Measurements from ENCODE around the gene AGAP9.
"Not testable (repeated sequence)": the region's sequence is repeated elsewhere in the genome, so short reads cannot be mapped to it uniquely, and the experiment has no call there.

DNA sequence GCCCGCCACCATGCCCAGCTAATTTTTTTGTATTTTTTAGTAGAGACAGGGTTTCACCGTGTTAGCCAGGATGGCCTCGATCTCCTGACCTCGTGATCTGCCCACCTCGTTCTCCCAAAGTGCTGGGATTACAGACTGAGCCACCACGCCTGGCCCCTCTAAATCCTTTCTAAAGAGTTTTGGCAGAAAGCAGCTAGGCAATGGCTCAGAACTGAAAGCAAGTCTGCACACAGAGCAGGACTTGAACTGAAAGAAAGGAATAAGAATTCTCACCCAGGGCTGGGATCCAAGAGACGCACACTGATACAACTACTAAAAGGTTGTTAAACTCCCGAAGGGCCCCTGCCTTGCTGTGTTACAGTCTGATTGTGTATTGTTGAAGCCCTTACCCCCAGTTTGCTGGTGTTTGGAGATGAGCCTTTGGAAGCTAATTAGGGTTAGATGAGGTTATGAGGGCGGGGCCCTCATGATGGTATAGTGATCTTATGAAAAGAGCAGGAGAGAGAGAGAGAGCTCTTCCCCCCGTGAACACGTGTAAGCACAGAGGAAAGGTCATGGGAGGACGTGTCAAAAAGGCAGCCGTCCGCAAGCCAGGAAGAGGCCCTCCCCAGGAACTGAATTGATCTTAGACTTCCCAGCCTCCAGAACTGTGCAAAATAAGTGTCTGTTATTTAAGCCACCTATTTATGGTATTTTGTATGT lies 58.1 kb downstream of the AGAP9 start:
- TF ChIP-seq, protein P1, sequence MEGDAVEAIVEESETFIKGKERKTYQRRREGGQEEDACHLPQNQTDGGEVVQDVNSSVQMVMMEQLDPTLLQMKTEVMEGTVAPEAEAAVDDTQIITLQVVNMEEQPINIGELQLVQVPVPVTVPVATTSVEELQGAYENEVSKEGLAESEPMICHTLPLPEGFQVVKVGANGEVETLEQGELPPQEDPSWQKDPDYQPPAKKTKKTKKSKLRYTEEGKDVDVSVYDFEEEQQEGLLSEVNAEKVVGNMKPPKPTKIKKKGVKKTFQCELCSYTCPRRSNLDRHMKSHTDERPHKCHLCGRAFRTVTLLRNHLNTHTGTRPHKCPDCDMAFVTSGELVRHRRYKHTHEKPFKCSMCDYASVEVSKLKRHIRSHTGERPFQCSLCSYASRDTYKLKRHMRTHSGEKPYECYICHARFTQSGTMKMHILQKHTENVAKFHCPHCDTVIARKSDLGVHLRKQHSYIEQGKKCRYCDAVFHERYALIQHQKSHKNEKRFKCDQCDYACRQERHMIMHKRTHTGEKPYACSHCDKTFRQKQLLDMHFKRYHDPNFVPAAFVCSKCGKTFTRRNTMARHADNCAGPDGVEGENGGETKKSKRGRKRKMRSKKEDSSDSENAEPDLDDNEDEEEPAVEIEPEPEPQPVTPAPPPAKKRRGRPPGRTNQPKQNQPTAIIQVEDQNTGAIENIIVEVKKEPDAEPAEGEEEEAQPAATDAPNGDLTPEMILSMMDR (IDR thresholded peaks at IDR 0.05; ENCODE audit: control extremely low read depth in 1 of 3, insufficient read depth in 1 of 3, low read depth in 1 of 3, low read length in 3 of 3), result not testable (repeated sequence)
- TF ChIP-seq ZNF274 (IDR thresholded peaks at IDR 0.05; ENCODE audit: borderline replicate concordance, extremely low read depth, low read length), result not testable (repeated sequence)
- TF ChIP-seq, protein P2, sequence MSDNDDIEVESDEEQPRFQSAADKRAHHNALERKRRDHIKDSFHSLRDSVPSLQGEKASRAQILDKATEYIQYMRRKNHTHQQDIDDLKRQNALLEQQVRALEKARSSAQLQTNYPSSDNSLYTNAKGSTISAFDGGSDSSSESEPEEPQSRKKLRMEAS (IDR thresholded peaks at IDR 0.05), result not testable (repeated sequence)
